GM21381 (cell line): Measurements from ENCODE around the gene PARVA.

Experiments used
- ATAC-seq: cut with Tn5 transposase; IDR thresholded peaks from one replicate; pipeline ENCODE4 v1.9.1; 2021; ENCODE audit warnings: mild to moderate bottlenecking, moderate library complexity; ENCODE audit not compliant: unreplicated experiment

The PARVA gene

GRCh38 chr11:12376259-12377081 is 901 bp upstream of the PARVA start:
- ATAC-seq = no peak

GRCh38 chr11:12377824-12378593 is 638 bp downstream of the PARVA start:
- ATAC-seq = no peak

GRCh38 chr11:12380565-12381325 is 3.4 kb downstream of the PARVA start:
- no peak for ATAC-seq

DNA sequence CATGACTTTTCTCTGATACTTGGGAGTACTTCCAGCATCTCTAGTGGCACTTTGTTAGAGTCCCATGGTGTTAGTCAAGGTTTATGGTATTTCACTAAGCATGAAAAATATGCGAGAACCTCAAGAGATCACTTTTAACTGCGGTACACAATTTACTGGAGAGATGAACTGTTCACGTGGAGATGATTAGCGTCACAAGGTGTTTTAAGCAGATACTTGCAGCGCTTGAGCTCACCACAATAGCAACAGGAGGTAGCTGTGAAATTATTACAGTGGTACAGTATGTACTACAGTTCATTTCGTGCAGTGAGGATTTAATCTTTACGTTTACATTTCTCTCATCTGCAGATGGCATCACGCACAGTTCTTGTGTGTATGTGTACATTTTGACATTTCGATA is 4.5 kb downstream of the PARVA start:
- no peak for ATAC-seq

- no peak for ATAC-seq
Observed at GRCh38 chr11:12382451-12382850, 5.1 kb downstream of the PARVA start.

- no peak for ATAC-seq
Observed at GRCh38 chr11:12386309-12386708, 8.9 kb downstream of the PARVA start.

GRCh38 chr11:12386745-12387144 is 9.4 kb downstream of the PARVA start:
- ATAC-seq = no peak

GRCh38 chr11:12388173-12388572 is 10.8 kb downstream of the PARVA start:
- ATAC-seq = no peak

GRCh38 chr11:12388939-12389670 is 11.7 kb downstream of the PARVA start:
- no peak for ATAC-seq

GRCh38 chr11:12389676-12390657 is 12.6 kb downstream of the PARVA start:
- ATAC-seq = no peak

- no peak for ATAC-seq
Observed at GRCh38 chr11:12390687-12391110, 13.3 kb downstream of the PARVA start.

GRCh38 chr11:12392672-12393071 is 15.3 kb downstream of the PARVA start:
- ATAC-seq = no peak

- ATAC-seq = no peak
Observed at GRCh38 chr11:12393691-12394090, 16.3 kb downstream of the PARVA start.

- no peak for ATAC-seq
Observed at GRCh38 chr11:12394601-12395000, 17.2 kb downstream of the PARVA start.

DNA sequence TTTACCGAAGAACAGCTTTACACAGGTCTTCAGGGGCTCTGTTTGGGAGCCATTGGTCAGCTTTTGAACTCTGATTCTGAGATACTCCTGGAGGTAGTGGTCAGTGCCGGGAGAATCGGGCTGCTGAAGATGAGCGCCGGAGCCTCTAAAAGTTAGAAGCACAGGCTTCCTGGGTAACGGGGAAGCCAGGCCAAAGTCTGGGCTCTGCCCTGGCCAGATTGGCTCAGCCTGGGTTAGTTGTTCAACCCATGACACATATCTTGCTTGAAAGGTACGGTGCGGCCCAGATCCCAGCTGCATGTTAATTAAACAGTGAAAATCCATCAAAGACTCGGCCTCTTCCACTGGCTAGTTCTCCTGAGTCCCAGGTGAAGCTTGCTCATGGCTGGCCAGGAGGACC is 18.0 kb downstream of the PARVA start:
- no peak for ATAC-seq

GRCh38 chr11:12397931-12398334 is 20.6 kb downstream of the PARVA start:
- ATAC-seq = no peak

DNA sequence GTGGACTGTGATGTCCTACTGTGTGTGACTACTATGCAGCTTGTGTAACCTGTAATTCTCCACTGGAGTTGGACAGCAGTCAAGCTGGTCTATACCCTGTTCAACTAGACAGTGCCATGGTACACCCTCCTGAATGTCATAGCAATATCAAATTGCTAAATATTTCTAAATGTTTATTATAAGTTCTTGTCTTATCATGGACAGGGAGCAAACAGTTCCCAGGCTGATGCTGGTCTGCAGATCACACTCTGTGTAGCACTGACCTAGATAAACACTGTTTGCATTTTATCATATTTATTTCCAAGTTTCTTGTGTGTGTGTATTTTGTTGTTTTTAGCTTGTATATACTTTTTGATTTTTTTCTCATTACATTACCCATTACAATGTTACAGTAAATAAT is 22.0 kb downstream of the PARVA start:
- ATAC-seq = no peak

GRCh38 chr11:12402025-12402424 is 24.7 kb downstream of the PARVA start:
- ATAC-seq = no peak

DNA sequence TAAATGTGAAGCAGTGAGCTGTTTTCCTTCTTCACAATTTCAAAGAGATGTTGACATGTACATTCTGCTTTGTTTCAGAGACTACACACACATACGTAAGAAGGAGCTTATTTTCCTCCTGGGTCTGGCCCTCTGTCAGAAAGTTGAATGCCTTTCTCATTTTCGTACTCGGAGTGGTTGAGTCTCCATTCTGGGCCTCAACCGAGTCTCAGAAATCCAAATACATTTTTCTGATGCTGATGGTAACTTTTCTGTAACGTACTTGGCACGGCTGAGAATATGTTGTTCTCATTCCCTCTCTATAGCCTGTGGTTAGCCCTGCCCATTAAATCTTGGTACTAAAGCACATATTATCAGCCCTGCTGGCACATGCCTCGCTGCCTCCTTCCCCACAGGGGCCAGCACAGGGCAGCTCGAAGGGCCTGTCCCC is 25.3 kb downstream of the PARVA start:
- ATAC-seq = no peak
